ENCODE data around the gene C11orf97. TPM values are rescaled to one million over a fixed set of nuclear protein-coding genes. Genes with fewer than 3 reads are reported as not detected.
A peak's percentile ranks its signal among the peaks of the same experiment; 100 is the strongest.
"Not testable (repeated sequence)": the region's sequence is repeated elsewhere in the genome, so short reads cannot be mapped to it uniquely, and the experiment has no call there.

C11orf97 gene
- polyA plus RNA-seq, 6 donors from 2014 or later: not detected

DNA sequence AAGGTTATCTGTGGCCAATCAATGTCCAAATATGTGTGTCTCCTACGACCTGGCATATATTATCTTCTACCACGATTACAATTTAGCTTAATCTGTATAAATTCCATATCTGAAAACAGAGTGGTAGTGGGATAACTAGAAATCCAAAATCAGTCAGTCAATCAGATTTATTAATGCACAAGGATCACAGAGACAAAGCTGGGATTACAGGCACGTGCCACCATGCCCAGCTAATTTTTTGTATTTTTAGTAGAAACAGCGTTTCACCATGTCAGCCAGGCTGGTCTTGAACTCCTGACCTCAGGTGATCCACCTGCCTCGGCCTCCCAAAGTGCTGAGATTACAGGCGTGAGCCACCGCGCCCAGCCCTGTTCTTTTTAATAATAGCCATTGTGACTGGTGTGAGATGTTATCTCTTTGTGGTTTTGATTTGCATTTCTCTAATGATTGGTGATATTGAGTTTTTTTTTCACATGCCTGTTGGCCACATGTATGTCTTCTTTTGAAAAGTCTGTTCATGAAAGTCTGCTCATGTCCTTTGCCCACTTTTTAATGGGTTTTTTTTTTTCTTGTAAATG lies 43.6 kb downstream of the C11orf97 start:
- ATAC-seq (ENCODE audit: low read depth in 2 of 2); DNase-seq; H3K36me3 Mint-ChIP-seq; H3K9me3 Mint-ChIP-seq; H3K27me3 Mint-ChIP-seq; H3K4me3 Mint-ChIP-seq; H3K4me1 Mint-ChIP-seq: not testable (repeated sequence)
- H3K27ac Mint-ChIP-seq: peak overlapping the region in 1 of 6 donors; percentile 30

GRCh38 chr11:94557421-94557820 lies 45.2 kb downstream of the C11orf97 start:
- Mint-ChIP-seq H3K27ac (peak overlapping the region in 1 of 6 donors; percentile 38), H3K27me3 (no peaks in the 10 kb centered on the region), H3K4me3 (no peak overlapping the region), H3K9me3 (no peaks in the 10 kb centered on the region), H3K36me3 (no peaks in the 10 kb centered on the region), H3K4me1 (peaks cover 0 to 6% (median 0%) of the 10 kb centered on the region in 3 donors)
- DNase-seq (no peak), ATAC-seq (ENCODE audit: low read depth in 2 of 2) (no peak)

DNA sequence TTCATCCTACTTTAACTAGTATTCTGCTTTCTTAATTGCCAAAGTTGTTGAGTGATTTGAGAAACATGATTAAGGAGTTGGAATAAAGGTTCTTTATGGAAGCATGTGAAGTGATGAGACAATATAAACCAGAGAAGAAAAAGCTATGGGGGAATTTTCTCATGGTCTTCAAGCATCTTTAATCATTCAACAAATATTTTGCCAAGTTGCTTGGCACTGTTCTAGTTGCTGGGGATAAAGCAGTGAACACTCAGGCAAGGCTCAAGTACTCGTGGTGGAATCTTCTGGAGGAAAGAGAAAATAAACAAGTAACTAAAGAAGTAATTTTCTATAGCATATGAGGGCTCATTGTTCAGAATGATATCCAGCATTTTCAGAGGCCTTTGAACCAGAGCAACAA lies 45.7 kb downstream of the C11orf97 start:
- Mint-ChIP-seq H3K27me3 (no peaks in the 10 kb centered on the region), H3K4me3 (no peak overlapping the region), H3K4me1 (peaks cover 0 to 6% (median 0%) of the 10 kb centered on the region in 3 donors), H3K9me3 (no peaks in the 10 kb centered on the region), H3K27ac (no peak overlapping the region), H3K36me3 (no peaks in the 10 kb centered on the region)
- DNase-seq: no peak
- ATAC-seq (ENCODE audit: low read depth in 2 of 2): no peak

DNA sequence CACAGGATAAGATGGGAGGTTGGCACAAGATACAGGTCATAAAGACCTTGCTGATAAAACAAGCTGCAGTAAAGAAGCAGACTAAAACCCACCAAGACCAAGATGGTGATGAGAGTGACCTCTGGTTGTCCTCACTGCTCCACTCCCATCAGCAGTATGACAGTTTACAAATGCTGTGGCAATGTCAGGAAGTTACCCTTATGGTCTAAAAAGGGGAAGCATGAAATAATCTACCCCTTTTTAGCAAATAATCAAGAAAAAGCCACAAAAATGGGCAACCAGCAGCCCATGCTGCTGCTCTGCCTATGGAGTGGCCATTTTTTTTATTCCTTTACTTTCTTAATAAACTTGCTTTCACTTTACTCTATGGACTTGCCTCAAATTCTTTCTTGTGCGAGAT lies 46.2 kb downstream of the C11orf97 start:
- Mint-ChIP-seq H3K27me3 (no peaks in the 10 kb centered on the region), H3K27ac (peak overlapping the region in 1 of 6 donors; percentile 24), H3K36me3 (no peaks in the 10 kb centered on the region), H3K4me1 (peaks cover 0 to 6% (median 0%) of the 10 kb centered on the region in 3 donors), H3K9me3 (no peaks in the 10 kb centered on the region), H3K4me3 (no peak overlapping the region)
- DNase-seq (no peak), ATAC-seq (ENCODE audit: low read depth in 2 of 2) (no peak)

GRCh38 chr11:94558932-94559331 lies 46.7 kb downstream of the C11orf97 start:
- Mint-ChIP-seq H3K4me1 (peaks cover 0 to 6% (median 0%) of the 10 kb centered on the region in 3 donors), H3K4me3 (no peak overlapping the region), H3K27me3 (no peaks in the 10 kb centered on the region), H3K36me3 (no peaks in the 10 kb centered on the region), H3K27ac (peak overlapping the region in 2 of 6 donors; percentile 9 to 24), H3K9me3 (no peaks in the 10 kb centered on the region)
- ATAC-seq (ENCODE audit: low read depth in 2 of 2) (no peak), DNase-seq (no peak)

DNA sequence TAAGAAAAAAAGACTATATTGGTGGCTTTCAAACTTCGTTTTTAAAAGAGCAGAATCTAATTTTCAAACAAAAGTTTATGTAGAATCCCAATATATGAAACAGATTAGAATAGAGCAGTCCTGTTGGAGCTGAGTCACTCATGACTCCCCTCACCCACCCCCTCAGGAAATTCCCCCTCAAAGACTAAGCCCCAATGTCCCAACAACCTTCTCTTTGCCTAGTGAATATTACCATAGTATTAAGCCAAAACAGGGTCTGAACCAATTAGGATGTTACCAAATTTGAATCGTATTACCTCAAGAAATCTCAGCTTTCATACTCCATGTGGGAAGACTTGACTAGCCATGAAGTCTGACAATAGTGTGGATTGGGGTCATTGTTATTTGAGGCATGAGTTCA lies 47.1 kb downstream of the C11orf97 start:
- Mint-ChIP-seq H3K4me1 (peaks cover 0 to 6% (median 0%) of the 10 kb centered on the region in 3 donors), H3K9me3 (no peaks in the 10 kb centered on the region), H3K27me3 (no peaks in the 10 kb centered on the region), H3K36me3 (no peaks in the 10 kb centered on the region), H3K27ac (no peak overlapping the region), H3K4me3 (no peak overlapping the region)
- DNase-seq (no peak), ATAC-seq (ENCODE audit: low read depth in 2 of 2) (no peak)

DNA sequence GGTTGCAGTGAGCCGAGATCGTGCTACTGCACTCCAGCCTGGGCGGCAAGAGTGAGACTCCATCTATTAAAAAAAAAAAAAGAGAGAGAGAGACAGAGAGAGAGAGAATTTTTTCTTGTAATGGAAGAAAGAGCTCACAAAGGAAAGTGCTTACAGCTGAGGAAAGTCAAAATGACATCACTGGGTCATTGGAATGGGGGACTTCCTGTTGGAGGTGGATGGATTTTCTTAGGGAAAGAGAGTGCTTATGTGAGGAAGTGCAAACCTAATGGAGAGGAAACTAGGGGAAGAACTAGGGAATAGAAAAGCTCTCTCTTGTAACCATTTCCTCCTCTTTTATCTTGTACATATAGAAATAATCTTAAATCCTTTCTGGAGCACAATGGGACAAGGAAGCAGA lies 48.6 kb downstream of the C11orf97 start:
- Mint-ChIP-seq H3K4me1 (peaks cover 0 to 6% (median 0%) of the 10 kb centered on the region in 3 donors), H3K9me3 (no peaks in the 10 kb centered on the region), H3K36me3 (no peaks in the 10 kb centered on the region), H3K27me3 (no peaks in the 10 kb centered on the region), H3K4me3 (no peak overlapping the region), H3K27ac (peak overlapping the region in 1 of 6 donors; percentile 34)
- DNase-seq: no peak
- ATAC-seq (ENCODE audit: low read depth in 2 of 2): no peak

DNA sequence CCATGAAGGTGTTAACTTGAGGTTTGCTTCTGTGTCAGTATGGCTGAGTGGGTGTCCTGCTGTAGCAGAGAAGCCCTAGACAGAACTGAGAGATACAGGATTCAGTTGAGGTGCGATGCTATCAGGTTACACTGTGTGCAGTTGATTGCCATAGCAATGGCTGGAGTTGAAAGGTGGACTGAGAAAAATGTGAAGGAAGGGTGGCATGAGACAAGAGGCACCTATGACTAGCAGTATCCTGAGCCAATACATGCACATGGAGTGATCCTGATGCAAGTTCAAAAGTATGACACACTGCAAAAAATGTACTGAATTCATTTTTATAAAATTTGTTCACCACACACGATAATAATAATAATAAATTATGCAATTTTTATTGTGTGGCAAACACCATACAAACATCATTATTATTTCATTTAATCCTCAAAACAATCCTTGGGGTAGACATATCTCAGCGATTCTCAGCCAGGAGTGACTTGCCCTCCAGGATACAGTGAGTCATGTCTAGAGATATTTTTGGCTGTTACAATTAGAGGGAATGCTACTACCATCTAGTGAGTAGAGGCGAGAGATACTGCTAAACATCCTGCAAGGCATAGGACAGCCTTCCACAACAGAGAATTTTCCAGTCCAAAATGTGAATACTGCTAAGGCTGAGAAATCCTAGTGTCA lies 51.1 kb downstream of the C11orf97 start:
- Mint-ChIP-seq H3K4me3 (peak overlapping the region in 1 of 8 donors; percentile 2), H3K36me3 (no peaks in the 10 kb centered on the region), H3K27ac (peak overlapping the region in 2 of 6 donors; percentile 63 to 67), H3K27me3 (no peaks in the 10 kb centered on the region), H3K9me3 (no peaks in the 10 kb centered on the region), H3K4me1 (peaks cover 0 to 4% (median 0%) of the 10 kb centered on the region in 3 donors)
- DNase-seq (no peak), ATAC-seq (ENCODE audit: low read depth in 2 of 2) (no peak)

DNA sequence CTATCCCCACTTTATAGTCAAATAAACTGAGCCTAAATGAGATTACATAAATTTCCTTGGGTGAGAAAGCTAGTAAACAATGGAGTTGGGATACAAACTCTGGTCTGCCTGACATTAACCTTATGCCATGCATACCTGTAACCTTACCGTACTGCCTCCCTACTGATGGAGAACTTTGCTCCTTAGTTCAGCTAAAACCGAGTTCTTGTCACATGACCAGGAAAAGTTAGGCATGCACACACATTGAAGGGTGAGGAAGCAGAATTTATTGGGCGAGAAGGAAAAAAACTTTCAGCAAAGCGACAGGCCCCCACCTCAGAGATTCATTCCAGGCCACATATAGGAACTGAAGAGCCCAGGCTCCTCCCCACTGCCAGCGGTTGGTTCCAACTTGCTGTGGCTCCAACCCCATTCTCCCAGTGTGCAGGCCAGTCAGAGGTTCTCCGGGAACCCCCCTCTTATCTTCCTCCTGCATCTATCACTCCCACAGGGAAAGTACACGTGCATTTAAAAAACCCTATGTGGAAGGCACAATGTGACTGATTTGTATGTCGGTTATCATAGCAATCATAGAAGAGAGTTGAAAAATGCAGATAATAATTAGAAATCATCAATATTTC lies 51.7 kb downstream of the C11orf97 start:
- H3K4me1 Mint-ChIP-seq: no peaks in the 10 kb centered on the region
- ATAC-seq (ENCODE audit: low read depth in 2 of 2): no peak
- no peak for DNase-seq
- no peaks in the 10 kb centered on the region for H3K36me3 Mint-ChIP-seq
- no peaks in the 10 kb centered on the region for H3K9me3 Mint-ChIP-seq
- H3K4me3 Mint-ChIP-seq: peak overlapping the region in 1 of 8 donors; percentile 47
- H3K27ac Mint-ChIP-seq: no peak overlapping the region
- no peaks in the 10 kb centered on the region for H3K27me3 Mint-ChIP-seq

- Mint-ChIP-seq H3K9me3 (peaks cover 0 to 3% (median 0%) of the 10 kb centered on the region in 7 donors), H3K36me3 (no peaks in the 10 kb centered on the region), H3K4me1 (no peaks in the 10 kb centered on the region), H3K27ac (peak within 1 kb of the TSS in 1 of 6 donors; percentile 8), H3K4me3 (no peak within 1 kb of the TSS), H3K27me3 (no peaks in the 10 kb centered on the region)
- ATAC-seq (ENCODE audit: low read depth in 2 of 2): no peak
- DNase-seq: no peak
These were observed 55.0 kb downstream of the C11orf97 start, which contains the start of gene PIWIL4 for GRCh38 chr11:94567181-94567670. Gene PIWIL4, plus strand, starts transcription at chr11:94567368. Its CDS starts 151 bp downstream, at chr11:94567519.

GRCh38 chr11:94568200-94568599 lies 55.9 kb downstream of the C11orf97 start:
- H3K4me1 Mint-ChIP-seq: no peaks in the 10 kb centered on the region
- peaks cover 0 to 3% (median 0%) of the 10 kb centered on the region in 7 donors for H3K9me3 Mint-ChIP-seq
- no peak overlapping the region for H3K27ac Mint-ChIP-seq
- H3K27me3 Mint-ChIP-seq: no peaks in the 10 kb centered on the region
- no peaks in the 10 kb centered on the region for H3K36me3 Mint-ChIP-seq
- H3K4me3 Mint-ChIP-seq: no peak overlapping the region
- DNase-seq (no peak), ATAC-seq (ENCODE audit: low read depth in 2 of 2) (no peak)

DNA sequence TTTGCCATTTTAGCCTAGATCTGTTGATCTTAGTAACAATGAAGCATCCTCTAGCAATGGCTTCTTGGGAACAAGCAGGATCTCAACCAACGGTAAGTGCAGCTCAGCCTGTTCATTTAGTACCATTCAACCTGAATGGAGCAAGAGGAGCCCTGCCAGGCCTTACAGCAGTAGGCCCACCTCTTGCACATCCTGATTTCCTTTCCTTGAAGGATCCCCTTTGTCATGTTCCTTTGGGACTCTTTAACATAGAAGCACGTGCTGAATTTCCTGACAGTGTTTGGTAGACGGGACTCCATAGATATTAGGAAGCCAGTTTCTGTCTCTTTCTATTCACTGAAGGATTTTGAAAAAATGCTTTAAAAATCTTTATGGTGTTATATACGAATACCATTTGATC lies 56.5 kb downstream of the C11orf97 start:
- no peak for ATAC-seq (ENCODE audit: low read depth in 2 of 2)
- no peak overlapping the region for H3K27ac Mint-ChIP-seq

GRCh38 chr11:94572975-94573374 lies 60.7 kb downstream of the C11orf97 start:
- H3K9me3 Mint-ChIP-seq; H3K27ac Mint-ChIP-seq; H3K27me3 Mint-ChIP-seq; H3K4me1 Mint-ChIP-seq; DNase-seq; ATAC-seq (ENCODE audit: low read depth in 2 of 2); H3K4me3 Mint-ChIP-seq; H3K36me3 Mint-ChIP-seq: not testable (repeated sequence)

More for the DNA sequence above, 56.5 kb downstream of the C11orf97 start:
- H3K4me1 Mint-ChIP-seq: no peaks in the 10 kb centered on the region
- no peaks in the 10 kb centered on the region for H3K27me3 Mint-ChIP-seq
- peaks cover 0 to 3% (median 0%) of the 10 kb centered on the region in 7 donors for H3K9me3 Mint-ChIP-seq
- H3K36me3 Mint-ChIP-seq: no peaks in the 10 kb centered on the region
- DNase-seq: no peak
- H3K4me3 Mint-ChIP-seq: no peak overlapping the region
